MCF 10A (cell line): Measurements from ENCODE around the gene DNASE1L3. TPM values are rescaled to one million over a fixed set of nuclear protein-coding genes. Genes with fewer than 3 reads are reported as not detected.

Experiments
- BruUV-seq: library from RNA; stranded (reverse); fragments of 400-500 nt; replicated peaks from 2 replicates; lab custom pipeline; 2021; lab: Mats Ljungman, UMichigan
- CTCF ChIA-PET: fragments of 300-600 bp; sonication (Branson Sonifier 250); formaldehyde crosslinking; extraction: SDS; loops from one replicate; lab custom pipeline; 2021; ENCODE audit warnings: antibody characterized with exemption, inconsistent platforms; lab: Yijun Ruan, JAX
- POLR2A ChIA-PET: fragments of 300-600, 350-650 bp; sonication (Branson Sonifier 250); formaldehyde crosslinking; extraction: SDS; loops from one replicate; lab custom pipeline; 2020; ENCODE audit warnings: antibody characterized with exemption, inconsistent platforms; lab: Yijun Ruan, JAX
- DNase-seq: peaks from one replicate; pipeline ENCODE4 v3.0.0-alpha.2; 2018; ENCODE audit not compliant: unreplicated experiment
- H3K27ac Mint-ChIP-seq: one replicate; pipeline ENCODE4 v1.8.0; 2022; ENCODE audit warnings: mild to moderate bottlenecking, low read depth, mixed read lengths; ENCODE audit not compliant: unreplicated experiment
- H3K27me3 Mint-ChIP-seq: one replicate; pipeline ENCODE4 v1.8.0; 2022; ENCODE audit warnings: mixed read lengths; ENCODE audit not compliant: insufficient read depth, unreplicated experiment
- H3K36me3 Mint-ChIP-seq: one replicate; pipeline ENCODE4 v1.8.0; 2022; ENCODE audit warnings: mild to moderate bottlenecking, moderate library complexity, mixed read lengths; ENCODE audit not compliant: insufficient read depth, unreplicated experiment
- H3K4me1 Mint-ChIP-seq: one replicate; pipeline ENCODE4 v1.8.0; 2022; ENCODE audit warnings: mixed read lengths; ENCODE audit not compliant: insufficient read depth, unreplicated experiment
- H3K4me3 Mint-ChIP-seq: one replicate; pipeline ENCODE4 v1.8.0; 2022; ENCODE audit warnings: mild to moderate bottlenecking, moderate library complexity, mixed read lengths; ENCODE audit not compliant: unreplicated experiment
- H3K9me3 Mint-ChIP-seq: one replicate; pipeline ENCODE4 v1.8.0; 2022; ENCODE audit warnings: mixed read lengths; ENCODE audit not compliant: unreplicated experiment
- intact Hi-C: fragments of 100-400 bp; cut with micrococcal nuclease; formaldehyde crosslinking; loops from 2 replicates; pipeline ENCODE4 v1.14.1; 2022
- total RNA-seq: library from RNA; stranded (reverse); gene quantifications from 2 replicates; pipeline ENCODE4 v1.2.3, GENCODE V29; 2022
- TF ChIP-seq, protein P1 (sequence below): fragments of 200-600 bp; IDR thresholded peaks from one replicate; pipeline ENCODE4 v1.8.0; 2022; ENCODE audit warnings: antibody characterized with exemption, mild to moderate bottlenecking; ENCODE audit not compliant: unreplicated experiment

Gene DNASE1L3
- total RNA-seq, 1 experiment from 2014 or later = not detected

DNA sequence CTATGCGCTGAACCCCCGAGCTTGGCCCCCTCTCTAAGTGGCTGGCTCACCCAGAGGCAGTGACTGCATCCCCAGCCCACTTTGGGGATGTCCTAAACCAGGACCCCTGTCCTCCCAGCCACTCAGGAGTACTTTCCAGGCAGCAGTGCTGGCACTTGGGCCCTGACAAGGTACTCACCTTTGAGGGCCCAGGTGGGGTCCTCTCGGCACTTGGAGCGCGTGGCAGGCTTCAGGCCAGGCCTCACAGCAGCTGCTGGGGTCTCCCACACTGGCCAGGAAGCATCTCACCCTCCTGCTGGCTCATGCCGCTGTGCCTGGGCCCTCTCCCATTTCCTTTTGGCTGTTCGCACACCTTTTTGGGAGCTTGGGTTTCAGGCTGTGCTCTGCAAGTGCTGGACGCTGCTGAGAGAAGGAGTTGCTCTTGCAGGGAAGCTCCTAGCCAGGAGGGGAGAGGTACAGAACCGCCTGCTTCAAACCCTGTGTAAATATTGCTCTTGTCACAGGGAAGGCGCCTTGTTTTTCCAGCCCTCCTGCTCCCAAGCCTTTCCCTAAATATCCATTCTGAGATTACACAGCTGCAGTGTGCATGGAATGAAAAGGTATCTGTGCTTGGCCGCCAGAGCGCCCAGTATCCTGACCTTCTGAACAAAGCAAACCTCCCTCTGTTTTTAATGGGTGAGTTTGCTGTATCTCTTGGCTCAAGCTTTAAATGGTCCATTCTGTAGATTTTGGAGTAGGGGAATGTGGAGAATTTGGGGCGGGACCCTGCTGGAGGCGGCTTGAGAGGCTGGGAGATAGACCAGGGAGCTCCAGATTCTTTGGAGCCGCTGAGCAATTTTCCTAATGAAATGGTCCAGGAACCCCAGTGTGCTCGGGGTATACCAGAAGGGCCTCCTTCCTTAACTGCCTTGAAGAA is 45.6 kb downstream of the DNASE1L3 start:
- intact Hi-C loops = loop anchor here (5.0 kb wide), 1 partner anchor 203 kb away; no protein-coding TSS in a partner anchor
- Mint-ChIP-seq H3K36me3 (peaks cover 75% of the 10 kb centered on the region), H3K27me3 (no peaks in the 10 kb centered on the region), H3K27ac (peak overlapping the region; percentile 31), H3K9me3 (no peaks in the 10 kb centered on the region), H3K4me1 (peaks cover 26% of the 10 kb centered on the region), H3K4me3 (no peak overlapping the region)
- POLR2A ChIA-PET = interaction anchor here (1.2 to 1.5 kb wide), 2 partner anchors 9 to 11 kb away, joined by 5 to 8 read pairs; no protein-coding TSS in a partner anchor
- BruUV-seq = no TSS peak
- TF ChIP-seq, protein P1, sequence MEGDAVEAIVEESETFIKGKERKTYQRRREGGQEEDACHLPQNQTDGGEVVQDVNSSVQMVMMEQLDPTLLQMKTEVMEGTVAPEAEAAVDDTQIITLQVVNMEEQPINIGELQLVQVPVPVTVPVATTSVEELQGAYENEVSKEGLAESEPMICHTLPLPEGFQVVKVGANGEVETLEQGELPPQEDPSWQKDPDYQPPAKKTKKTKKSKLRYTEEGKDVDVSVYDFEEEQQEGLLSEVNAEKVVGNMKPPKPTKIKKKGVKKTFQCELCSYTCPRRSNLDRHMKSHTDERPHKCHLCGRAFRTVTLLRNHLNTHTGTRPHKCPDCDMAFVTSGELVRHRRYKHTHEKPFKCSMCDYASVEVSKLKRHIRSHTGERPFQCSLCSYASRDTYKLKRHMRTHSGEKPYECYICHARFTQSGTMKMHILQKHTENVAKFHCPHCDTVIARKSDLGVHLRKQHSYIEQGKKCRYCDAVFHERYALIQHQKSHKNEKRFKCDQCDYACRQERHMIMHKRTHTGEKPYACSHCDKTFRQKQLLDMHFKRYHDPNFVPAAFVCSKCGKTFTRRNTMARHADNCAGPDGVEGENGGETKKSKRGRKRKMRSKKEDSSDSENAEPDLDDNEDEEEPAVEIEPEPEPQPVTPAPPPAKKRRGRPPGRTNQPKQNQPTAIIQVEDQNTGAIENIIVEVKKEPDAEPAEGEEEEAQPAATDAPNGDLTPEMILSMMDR = no peak
- DNase-seq = no peak
- CTCF ChIA-PET = interaction anchor here (0.6 to 4.5 kb wide), 11 partner anchors 12 to 339 kb away, joined by 3 to 80 read pairs (median 3); partner anchors contain the start of gene FLNB

DNA sequence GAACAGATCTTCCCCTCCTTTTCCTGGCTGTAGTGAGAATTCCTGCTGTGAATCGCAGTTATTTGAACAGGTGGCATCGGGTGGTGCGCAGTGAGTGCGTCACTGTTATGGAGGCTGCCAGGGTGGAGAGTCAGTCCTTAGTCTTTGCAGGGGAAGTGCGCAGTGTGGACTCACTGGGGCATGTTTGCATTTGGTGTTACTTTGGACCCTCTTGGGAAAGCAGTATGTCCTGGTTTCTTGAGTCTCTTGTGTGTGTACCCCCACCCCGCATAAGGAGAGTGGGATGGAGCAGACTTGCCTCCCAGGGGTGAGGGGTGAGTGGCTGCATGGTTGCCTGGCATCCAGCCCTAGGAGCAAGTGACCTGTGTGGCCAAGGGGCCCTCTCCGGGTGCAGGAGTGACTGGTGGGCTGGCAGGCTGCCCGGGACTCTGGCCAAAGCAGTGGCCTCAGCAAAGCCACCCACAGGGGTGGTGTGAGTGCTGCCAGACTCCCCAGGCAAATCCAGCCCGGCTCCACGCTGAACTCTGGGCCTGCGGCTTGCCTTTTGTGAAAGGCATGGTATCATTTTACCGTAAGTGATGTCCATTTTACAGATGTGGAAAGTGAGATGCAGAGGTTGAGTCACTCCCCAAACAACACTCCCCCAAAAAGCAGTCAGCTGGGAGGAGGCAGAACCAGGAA is 46.4 kb downstream of the DNASE1L3 start:
- BruUV-seq = no TSS peak
- intact Hi-C loops = no loop called here

DNA sequence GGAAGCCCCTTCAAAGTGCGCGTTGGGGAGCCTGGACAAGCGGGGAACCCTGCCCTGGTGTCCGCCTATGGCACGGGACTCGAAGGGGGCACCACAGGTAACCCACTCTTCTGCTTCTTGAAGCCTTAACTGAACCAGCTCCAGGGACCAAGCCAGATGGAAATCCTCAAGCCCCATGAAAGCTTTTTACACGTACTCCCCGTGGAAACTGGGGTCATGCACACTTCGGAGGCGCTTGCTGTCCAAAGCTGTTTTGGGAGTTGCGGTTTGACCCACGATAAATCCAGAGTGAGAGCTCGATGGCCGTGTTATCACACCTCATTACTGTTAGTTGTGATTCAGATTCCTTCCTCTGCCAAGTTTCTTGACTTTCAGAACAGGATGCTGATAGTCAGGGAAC is 47.5 kb downstream of the DNASE1L3 start:
- Mint-ChIP-seq H3K27ac (no peak overlapping the region), H3K36me3 (peaks cover 84% of the 10 kb centered on the region), H3K4me3 (no peak overlapping the region), H3K4me1 (peaks cover 27% of the 10 kb centered on the region), H3K27me3 (no peaks in the 10 kb centered on the region), H3K9me3 (no peaks in the 10 kb centered on the region)
- TF ChIP-seq, protein P1 = no peak
- DNase-seq = no peak
- CTCF ChIA-PET = interaction anchor here (0.8 to 1.4 kb wide), 3 partner anchors 14 to 155 kb away, joined by 3 to 9 read pairs (median 3); partner anchors contain the start of gene FLNB
- intact Hi-C loops = no loop called here
- no TSS peak for BruUV-seq
- POLR2A ChIA-PET = no interaction called here

More for the DNA sequence above, 46.4 kb downstream of the DNASE1L3 start:
- Mint-ChIP-seq H3K9me3 (no peaks in the 10 kb centered on the region), H3K4me3 (no peak overlapping the region), H3K27me3 (no peaks in the 10 kb centered on the region), H3K36me3 (peaks cover 83% of the 10 kb centered on the region), H3K27ac (no peak overlapping the region), H3K4me1 (peaks cover 27% of the 10 kb centered on the region)
- peak; percentile 38 for DNase-seq
- CTCF ChIA-PET = interaction anchor here (0.6 to 4.5 kb wide), 5 partner anchors 13 to 156 kb away, joined by 3 to 80 read pairs (median 9); partner anchors contain the start of gene FLNB
- POLR2A ChIA-PET = no interaction called here
- TF ChIP-seq, protein P1 = no peak
